ENCODE results near the gene SLC25A47.
"Not testable (repeated sequence)": the region's sequence is repeated elsewhere in the genome, so short reads cannot be mapped to it uniquely, and the experiment has no call there.

Gene SLC25A47

GRCh38 chr14:100290607-100291304 lies 32.4 kb upstream of the SLC25A47 start:
- no peak for DNase-seq

DNA sequence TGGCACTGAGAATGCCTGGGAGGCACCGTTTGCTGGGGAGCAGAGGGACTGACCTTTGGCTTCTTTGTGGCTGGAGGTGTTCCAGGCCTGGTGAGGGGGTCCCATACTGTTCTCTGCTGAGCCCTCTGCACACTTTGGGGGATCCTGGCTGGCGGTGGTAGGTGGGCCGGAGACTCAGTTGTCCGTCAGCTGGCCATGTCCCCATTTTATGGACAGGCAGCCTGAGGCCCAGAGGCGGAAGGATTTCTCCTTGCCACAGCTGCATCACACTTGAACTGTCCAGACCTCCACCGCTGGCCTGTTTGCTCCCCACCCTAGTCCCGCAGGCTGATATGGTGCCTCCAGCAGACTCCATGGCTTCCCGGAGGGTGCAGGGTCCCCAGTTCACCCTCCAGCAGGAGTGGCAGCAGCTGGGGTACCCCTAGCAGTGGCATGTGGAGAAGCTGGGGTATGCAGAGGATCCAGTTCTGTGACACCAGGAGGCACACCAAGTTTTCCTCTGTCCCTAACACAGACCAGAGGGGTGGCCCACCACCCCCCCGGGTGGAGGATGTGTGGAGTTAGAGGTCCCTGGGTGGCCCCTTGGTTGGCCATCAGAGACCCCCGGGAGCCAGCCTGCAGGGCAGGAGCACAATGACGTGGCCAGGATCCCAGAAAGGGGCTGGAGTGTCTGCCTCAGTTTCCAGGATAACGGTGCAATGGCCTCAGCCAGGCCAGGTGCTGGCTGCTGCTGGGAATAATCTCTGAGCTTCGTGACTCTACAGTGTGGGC lies 31.6 kb upstream of the SLC25A47 start:
- DNase-seq: no peak

GRCh38 chr14:100292301-100292775 lies 30.8 kb upstream of the SLC25A47 start:
- no peak for DNase-seq

DNA sequence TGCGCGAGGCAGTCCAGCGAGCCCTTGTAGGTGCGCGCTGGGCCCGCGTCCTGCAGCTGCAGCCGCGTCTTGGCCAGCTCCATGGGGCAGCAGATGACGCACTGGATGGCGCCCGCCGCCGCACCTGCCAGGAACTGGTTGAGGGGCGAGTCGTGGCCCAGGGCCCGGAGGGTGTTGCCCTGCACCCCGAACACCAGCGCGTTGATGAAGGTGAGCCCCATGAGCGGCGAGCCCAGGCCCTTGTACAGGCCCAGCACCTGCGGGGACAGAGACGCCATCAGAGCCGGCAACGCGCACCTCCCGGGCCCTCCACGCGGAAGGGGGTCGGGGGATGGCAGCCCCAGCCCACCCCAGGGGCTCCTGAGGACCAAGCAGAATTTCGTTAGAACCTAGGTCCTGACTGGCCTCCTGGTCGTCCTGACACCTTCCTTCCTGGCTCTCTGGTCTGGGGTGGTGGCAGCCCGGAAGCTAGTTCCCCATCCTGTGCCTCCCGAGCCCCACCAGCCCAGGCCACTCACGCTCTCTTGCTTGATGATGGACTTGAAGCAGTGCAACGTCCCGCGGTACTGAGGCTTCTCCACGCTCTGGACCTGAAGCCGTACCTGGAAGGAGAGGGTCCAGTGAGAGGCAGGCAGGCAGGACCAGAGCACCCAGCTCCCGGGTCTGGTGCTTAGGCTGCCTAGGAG lies 30.2 kb upstream of the SLC25A47 start:
- no peak for DNase-seq

DNA sequence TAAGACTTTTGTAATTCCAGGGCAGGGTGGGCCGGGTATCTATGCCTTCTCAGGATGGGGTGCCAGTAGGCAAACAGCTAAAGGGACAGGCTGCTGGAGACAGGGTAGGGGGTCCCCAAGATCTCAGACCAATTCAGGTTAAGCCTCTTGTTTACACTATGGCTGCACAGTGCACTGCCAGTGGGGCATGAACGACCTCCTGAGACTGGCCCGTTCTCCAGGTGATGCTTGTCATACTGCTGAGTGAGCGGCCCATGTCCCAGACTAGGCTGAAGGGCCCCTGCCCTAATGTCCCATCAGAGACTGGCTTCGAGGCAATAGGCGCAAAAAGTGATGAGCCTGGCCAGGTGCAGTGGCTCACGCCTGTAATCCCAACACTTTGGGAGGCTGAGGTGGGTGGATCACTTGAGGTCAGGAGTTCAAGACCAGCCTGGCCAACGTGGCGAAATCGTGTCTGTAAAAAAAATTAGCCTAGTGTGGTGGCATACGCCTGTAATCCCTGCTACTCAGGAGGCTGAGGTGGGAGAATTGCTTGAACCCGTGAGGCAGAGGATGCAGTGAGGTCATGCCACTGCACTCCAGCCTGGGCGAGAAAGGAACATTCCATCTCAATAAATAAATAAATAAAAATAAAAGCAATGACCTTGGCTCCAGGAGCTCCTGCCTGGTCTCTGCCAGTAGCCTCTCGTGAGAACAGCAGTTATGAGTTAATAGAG lies 29.5 kb upstream of the SLC25A47 start:
- no peak for DNase-seq

DNA sequence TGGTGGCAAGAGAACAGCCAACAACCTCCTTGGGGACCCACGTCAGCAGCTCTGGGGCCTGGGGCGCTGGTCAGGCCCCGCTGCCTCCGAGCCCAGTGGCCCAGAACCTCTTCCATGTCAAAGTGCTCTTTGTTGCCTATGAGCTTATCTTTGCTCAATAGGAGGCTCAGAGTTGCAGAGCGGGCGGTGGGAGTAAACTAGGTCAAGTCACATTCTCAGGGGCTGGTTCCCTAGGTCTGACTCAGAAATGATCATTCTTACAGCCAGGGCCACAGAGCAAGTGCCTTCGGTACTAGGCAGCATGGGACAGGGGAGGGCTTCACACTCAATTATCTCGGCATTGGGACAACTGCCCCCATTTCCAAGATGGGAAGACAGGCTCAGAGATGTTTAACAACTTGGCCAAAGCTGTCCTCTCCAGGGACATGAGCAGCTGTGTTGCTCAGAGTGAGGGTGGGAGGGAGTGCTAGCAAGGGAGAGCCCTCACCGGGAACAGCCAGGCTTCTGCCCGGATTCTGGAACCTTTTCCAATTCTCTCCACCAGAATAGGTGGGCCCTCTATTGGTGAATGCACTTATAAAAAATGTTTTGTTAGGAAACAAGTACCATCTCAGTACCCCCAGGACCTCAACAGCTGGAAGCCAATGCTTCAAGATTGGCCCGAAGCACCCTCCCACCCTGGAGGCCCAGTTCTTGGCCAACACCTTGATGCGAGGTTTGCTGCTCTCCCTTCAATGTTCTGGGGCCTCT lies 28.8 kb upstream of the SLC25A47 start:
- no peak for DNase-seq

DNA sequence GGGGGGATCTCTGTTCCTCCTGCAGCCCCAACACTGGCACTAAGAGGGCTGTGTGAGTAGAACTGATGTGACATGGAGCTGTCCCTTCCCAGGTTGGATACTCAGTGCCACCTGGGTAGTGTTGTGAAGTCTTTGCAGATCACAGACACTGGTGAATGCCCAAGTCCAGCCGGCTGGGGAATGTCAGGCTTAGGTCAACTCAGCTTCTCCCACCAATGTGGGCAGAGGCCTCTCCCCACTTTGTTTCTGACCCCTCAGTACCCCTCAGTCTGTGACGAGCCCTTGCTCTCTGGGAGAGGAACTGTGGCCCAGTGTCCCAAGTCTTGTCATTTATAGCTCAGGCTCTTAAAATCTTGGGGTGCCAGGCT lies 28.2 kb upstream of the SLC25A47 start:
- DNase-seq: no peak

GRCh38 chr14:100295376-100296105 lies 27.6 kb upstream of the SLC25A47 start:
- DNase-seq: no peak

DNA sequence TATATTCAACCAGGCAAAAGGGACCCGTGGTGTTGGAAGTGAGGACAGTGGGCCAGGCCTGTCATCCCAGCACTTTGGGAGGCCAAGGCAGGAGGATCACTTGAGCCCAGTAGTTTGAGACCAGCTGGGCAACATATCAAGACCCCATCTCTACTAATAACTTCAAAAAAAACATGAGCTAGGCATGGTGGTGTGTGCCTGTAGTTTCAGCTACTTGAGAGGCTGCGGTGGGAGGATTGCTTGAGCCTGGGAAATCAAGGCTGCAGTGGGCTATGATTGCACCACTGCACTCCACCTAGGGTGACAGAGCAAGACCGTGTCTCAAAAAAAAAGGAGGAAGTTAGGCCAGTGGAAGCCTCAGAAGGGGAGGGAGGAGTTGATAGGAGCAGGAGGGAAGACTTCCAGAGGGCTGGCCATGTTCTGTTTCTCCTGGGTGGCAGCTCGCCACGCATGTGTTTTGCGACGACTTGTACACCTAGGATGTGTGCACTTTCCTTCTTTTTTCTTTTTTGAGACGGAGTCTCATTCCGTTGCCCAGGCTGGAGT lies 27.0 kb upstream of the SLC25A47 start:
- no peak for DNase-seq

GRCh38 chr14:100296729-100297128 lies 26.4 kb upstream of the SLC25A47 start:
- not testable (repeated sequence) for DNase-seq

DNA sequence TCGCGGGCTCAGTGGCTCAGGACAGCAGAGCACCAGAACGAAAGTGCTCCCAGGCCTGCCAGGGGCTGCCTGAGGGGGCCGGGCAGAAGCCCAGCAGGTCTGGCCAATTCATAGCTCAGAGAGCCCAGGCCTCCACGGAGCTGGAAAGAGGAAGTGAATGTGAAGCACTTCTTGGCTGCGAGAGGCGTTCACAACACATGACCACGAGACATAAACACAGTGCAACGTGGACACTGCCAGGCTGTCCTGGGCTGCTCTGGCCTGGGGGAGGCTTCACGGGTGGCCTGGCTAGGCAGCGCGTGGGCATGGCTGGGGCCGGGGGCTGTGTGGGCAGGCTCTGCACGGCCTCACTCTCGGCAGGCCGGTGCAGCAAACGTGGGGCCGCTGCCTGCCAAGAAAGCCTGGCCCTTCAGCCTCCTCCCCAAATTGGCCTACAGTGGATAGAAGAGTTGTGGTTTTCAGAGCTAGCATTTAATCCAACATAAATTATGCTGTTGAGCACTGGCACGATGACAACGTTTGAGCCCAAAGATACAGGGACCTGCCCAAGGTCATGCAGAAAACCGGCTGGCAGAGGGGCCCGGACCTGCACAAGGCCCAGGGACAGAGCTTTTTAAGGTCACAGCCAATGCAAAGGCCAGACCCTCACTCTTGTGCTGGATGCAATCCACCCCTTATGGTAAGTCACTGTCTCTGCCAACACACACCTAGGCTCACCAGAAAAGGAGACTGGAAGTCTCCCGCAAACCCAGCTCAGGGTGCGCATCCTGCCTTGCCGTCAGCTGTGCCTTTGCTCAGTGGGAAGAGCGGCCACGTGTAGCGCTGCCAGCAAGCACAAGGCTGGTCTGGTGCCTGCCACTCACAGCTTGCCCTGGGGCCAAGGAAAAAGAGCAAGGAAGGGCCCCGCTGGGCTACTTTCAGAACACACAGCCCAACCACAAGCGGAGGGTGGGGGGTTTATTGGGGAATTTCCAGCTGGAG lies 25.5 kb upstream of the SLC25A47 start:
- no peak for DNase-seq

GRCh38 chr14:100298551-100299237 lies 24.4 kb upstream of the SLC25A47 start:
- DNase-seq: no peak

- DNase-seq: no peak
Observed at GRCh38 chr14:100299238-100299560, 23.9 kb upstream of the SLC25A47 start.

DNA sequence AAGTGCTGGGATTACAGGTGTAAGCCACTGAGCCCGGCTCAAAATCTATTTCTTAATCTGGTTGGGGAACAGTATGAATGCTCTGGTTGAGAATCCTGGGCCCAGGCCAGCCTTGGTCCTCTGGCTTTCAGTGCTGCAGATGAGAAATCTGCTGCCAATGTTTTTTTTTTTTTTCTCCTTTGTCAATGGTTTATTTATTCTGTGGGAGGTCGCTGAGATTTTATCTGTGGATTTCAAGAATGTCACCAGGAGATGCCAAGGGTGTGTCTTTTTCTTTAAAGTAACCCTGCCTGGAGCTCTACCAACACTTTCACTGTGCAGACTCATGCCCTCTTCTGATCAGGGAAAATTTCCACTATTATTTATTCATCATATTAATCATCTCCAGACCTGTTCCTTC lies 20.5 kb upstream of the SLC25A47 start:
- DNase-seq: no peak

DNA sequence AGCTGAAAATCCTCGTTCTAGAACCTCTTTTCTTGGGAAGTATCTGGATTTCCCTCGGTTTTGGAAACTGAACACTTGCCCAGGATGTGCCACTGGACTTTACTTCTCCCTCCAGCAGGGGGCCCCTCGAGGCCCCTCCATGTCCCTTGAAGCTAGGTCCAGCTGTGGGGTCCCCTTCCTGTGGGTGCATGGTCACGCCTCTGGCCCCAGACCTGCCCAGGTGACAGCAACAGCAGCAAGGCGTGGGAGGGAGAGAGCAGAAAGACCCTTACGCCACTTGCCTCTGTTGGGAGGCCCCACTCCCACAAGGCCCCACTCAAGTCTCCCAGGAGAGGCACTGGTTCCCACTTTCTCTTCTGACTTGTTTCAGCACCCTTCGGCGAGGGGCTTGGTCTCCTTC lies 20.0 kb upstream of the SLC25A47 start:
- peak; percentile 40 for DNase-seq

- no peak for DNase-seq
Observed at GRCh38 chr14:100303925-100304324, 19.2 kb upstream of the SLC25A47 start.

- peak; percentile 87 for DNase-seq
Observed at GRCh38 chr14:100304825-100305323, 18.3 kb upstream of the SLC25A47 start.

GRCh38 chr14:100305324-100306100 lies 17.6 kb upstream of the SLC25A47 start:
- DNase-seq: peak; percentile 74

Measured in NCI-H69 (cell line).